HEK293 (cell line): Measurements from ENCODE around the gene MRGPRX1.

ENCODE experiments used
- TF ChIP-seq, protein P1 (sequence below): fragments of 450-650 bp; formaldehyde crosslinking; IDR thresholded peaks from 2 replicates; pipeline ENCODE4 v1.5.1; 2016; ENCODE audit warnings: missing biosample characterization, missing genetic modification characterization
- TF ChIP-seq, protein P2 (sequence below): fragments of 450-650 bp; formaldehyde crosslinking; IDR thresholded peaks from 2 replicates; pipeline ENCODE4 v1.5.1; 2016; ENCODE audit warnings: missing biosample characterization, missing genetic modification characterization

- TF ChIP-seq, protein P1, sequence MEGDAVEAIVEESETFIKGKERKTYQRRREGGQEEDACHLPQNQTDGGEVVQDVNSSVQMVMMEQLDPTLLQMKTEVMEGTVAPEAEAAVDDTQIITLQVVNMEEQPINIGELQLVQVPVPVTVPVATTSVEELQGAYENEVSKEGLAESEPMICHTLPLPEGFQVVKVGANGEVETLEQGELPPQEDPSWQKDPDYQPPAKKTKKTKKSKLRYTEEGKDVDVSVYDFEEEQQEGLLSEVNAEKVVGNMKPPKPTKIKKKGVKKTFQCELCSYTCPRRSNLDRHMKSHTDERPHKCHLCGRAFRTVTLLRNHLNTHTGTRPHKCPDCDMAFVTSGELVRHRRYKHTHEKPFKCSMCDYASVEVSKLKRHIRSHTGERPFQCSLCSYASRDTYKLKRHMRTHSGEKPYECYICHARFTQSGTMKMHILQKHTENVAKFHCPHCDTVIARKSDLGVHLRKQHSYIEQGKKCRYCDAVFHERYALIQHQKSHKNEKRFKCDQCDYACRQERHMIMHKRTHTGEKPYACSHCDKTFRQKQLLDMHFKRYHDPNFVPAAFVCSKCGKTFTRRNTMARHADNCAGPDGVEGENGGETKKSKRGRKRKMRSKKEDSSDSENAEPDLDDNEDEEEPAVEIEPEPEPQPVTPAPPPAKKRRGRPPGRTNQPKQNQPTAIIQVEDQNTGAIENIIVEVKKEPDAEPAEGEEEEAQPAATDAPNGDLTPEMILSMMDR = no peak
- TF ChIP-seq, protein P2, sequence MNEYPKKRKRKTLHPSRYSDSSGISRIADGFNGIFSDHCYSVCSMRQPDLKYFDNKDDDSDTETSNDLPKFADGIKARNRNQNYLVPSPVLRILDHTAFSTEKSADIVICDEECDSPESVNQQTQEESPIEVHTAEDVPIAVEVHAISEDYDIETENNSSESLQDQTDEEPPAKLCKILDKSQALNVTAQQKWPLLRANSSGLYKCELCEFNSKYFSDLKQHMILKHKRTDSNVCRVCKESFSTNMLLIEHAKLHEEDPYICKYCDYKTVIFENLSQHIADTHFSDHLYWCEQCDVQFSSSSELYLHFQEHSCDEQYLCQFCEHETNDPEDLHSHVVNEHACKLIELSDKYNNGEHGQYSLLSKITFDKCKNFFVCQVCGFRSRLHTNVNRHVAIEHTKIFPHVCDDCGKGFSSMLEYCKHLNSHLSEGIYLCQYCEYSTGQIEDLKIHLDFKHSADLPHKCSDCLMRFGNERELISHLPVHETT (tag by site-specific recombination) = no peak
Measured at GRCh38 chr11:18986744-18987143, 47.5 kb upstream of the MRGPRX1 start.
